SK-N-DZ (cell line): ENCODE data around the gene SERINC4. TPM values are rescaled to one million over a fixed set of nuclear protein-coding genes. Genes with fewer than 3 reads are reported as not detected.
"Not testable (repeated sequence)": the region's sequence is repeated elsewhere in the genome, so short reads cannot be mapped to it uniquely, and the experiment has no call there.

Experiments
- DNase-seq: peaks from one replicate; pipeline ENCODE4 v3.0.0-alpha.2; 2015; ENCODE audit warnings: low spot score
- polyA plus RNA-seq, 2 experiments: library from polyadenylated mRNA; depleted of rRNA; stranded (reverse); fragments of >200 nt; gene quantifications; 2 replicates each; pipeline ENCODE4 v1.2.3, GENCODE V29; 2014

The SERINC4 gene
- polyA plus RNA-seq (2014; cell fraction: cytosol; rRNA removed), result 0.06 and 0.33 TPM in 2 replicates
- polyA plus RNA-seq (2014; cell fraction: nucleus; rRNA removed), result 0.07 and 1.1 TPM in 2 replicates

DNA sequence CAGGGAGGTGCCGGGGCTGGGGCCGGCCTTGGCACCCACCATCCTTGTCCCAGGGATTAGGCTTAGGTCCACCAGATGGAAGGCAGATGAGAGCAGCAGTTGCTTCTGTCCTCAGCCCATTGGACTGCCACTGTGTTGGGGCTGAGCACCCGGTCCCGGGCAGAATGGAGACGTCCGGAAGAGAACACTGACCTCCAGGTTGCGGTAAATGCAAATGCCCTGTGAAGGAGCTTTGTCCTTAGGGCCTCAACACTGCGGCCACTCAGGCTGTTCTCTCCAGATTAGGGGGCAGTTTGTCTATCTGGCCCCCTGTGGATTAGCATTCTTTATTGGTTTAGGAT lies at the start of gene SERINC4:
TSS of gene SERINC4 (minus strand) at position 276 of the 341 bp plus-strand sequence. CDS start at position 42, 234 bp downstream.
- DNase-seq, result no peak

DNA sequence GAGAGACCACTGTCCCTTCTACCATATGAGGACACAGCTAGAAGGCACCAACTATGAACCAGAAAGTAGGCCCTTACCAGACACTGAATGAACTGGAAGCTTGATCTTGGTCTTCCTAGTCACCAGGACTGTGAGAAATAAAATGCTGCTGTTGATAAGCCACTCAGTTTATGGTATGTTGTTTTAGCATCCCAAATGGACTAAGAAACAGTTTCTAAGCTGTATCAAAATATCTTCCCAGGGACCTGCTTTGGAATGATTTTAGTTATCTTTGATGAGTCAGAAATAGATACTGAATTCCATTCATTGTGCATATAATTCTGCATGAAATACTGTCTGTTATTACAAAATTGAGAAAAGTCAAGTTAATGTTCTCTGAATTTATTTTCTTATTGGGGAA lies 45.4 kb upstream of the SERINC4 start:
- no peak for DNase-seq

DNA sequence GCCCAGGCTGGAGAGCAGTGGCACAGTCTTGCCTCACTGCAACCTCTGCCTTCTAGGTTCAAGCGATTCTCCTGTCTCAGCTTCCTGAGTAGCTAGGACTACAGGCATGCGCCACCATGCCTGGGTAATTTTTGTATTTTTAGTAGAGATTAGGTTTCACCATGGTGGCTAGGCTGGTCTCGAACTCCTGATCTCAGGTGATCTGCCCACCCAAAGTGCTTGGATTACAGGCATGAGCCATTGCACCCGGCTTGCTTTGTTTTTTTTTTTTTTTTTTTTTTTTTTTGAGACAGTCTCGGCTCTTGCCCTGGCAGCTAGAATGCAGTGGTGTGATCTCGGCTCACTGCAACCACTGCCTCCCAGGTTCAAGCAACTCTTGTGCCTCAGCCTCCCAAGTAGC lies 32.5 kb upstream of the SERINC4 start:
- DNase-seq, result not testable (repeated sequence)

- DNase-seq, result not testable (repeated sequence)
Measured at GRCh38 chr15:43831519-43832052, 31.6 kb upstream of the SERINC4 start.

DNA sequence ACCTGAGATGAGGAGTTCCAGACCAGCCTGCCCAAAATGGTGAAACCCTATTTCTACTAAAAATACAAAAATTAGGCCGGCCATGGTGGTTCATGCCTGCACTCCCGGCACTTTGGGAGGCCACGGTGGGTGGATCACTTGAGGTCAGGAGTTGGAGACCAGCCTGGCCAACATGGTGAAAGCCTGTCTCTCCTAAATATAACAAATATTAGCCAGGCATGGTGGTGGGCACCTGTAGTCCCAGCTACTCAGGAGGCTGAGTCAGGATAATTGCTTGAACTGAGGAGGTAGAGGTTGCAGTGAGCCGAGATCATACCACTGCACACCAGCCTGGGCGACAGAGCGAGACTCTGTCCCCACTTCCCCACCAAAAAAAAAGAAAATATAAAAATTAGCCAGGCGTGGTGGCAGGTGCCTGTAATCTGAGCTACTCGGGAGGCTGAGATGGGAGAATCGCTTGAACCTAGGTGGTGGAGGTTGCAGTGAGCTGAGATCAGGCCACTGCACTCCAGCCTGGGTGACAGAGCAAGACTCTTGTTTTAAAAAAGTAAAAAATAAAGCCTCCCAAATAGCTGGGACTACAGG lies 30.8 kb upstream of the SERINC4 start:
- not testable (repeated sequence) for DNase-seq

- DNase-seq, result not testable (repeated sequence)
Measured at GRCh38 chr15:43829951-43830540, 30.0 kb upstream of the SERINC4 start.

GRCh38 chr15:43828061-43828657 lies 28.1 kb upstream of the SERINC4 start:
- DNase-seq, result peak; percentile 29

DNA sequence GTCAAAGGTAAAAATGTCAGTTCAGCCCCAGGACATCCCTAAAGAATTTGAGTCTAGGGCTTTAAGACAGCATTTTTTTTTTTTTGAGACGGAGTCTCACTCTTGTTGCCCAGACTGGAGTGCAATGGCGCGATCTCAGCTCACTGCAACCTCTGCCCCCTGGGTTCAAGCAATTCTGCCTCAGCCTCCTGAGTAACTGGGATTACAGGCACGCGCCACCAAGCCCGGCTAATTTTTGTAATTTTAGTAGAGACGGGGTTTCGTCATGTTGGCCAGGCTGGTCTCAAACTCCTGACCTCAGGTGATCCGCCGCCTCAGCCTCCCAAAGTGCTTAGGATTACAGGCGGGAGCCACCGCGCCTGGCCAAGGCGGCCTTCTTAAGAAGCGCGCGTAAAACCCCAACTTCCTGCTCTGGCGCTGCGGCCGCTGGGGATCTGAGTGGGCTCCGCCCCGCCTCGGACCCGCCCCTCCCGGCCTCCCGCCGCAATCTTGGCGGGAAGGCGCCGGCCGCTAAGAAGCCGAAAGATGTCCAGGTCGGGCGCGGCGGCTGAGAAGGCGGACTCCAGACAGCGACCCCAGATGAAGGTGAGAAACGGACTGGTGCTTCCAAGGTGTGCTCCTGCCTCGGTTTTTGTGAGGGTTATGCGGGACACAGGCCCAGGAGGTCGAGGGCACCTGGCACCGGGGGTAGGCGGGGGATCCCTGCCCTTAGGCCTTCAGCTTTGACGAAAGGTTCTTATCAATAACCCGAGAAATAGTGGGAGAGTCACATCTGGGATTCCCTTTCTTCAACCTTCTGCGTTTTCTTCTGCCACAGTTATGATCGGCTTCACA lies 26.7 kb upstream of the SERINC4 start, which contains the start of gene WDR76:
TSS of gene WDR76 (plus strand) at position 495 of the 834 bp plus-strand sequence. CDS start at position 526, 31 bp downstream.
- DNase-seq, result peak; percentile 92

DNA sequence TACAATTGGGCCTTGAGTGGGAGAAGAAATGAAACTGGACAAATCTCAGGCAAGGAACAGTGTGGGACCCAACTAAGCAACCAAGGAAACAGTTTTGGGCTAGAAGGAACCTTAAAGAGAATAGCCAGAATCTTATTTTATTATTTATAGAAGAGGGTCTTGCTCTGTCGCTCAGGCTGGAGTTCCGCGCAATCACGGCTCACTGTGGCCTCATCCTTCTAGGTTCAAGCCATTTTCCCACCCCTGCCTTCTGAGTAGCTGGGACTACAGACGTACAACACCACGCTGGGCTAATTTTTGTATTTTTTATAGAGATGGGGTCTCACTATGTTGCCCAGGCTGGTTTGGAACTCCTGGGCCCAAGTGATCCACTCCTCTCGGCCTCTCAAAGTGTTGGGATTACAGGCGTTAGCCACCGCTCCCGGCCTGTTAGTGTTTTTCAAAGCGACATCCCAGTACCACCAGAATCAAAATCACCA lies 26.0 kb upstream of the SERINC4 start:
- DNase-seq, result no peak

DNA sequence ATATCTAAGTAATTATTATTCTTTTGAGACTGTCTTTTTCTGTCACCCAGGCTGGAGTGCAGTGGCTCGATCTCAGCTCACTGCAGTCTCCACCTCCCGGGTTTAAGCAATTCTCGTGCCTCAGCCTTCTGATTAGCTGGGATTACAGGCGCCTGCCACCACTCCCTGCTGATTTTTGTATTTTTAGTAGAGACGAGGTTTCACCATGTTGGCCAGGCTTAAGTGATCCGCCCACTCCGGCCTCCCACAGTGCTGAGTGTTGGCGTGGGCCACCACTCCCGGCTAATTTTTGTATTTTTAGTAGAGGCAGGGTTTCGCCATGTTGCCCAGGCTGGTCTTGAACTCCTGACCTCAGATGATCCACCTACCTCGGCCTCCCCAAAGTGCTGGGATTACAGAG lies 25.3 kb upstream of the SERINC4 start:
- DNase-seq, result not testable (repeated sequence)

DNA sequence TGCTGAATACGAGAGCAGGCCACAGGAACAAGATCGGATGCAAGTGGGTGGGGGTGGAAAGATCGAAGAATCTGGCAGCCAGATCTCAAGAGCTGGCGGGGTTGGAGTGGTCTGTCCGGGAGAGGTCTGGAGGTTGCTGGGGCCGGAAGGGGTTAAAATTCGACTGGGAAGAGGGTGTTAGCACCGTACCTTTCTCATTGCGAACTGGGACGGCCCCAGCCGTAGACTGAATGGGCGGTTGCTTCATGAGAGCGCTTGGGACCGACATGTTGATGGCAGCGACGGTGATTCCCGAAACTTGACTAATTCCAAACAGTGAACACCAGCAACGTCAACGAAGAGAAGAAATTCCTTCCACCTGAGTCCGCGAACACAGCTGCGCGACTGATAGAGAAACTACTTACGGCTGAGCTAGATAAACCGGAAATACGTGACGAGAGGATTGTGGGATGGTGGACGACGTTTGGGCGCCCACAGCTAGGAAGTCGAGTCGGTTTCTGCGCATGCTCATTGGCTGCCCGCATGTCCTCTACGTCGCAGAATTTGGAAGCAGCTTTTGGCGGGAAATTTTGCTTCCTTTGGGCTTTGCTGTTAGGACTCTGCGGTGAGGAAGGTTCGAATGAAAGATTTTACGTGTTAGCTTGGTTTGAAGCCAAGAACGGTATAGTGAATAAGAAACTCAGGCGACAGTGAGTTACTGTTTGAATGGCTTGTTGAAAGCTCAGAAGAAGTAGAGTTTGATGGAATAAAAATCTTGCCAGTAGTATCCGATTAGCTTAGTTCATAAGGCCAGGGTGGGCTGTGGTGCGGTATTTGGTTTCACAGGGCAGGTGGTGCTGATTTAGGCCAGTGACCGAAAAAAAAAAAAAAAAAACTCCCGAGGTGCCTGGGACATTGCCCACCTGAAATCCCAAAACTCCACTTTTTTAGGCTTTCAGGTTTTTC lies 24.6 kb upstream of the SERINC4 start, which contains the start of gene MFAP1:
TSS of gene MFAP1 (minus strand) at position 389 of the 945 bp plus-strand sequence. CDS start at position 268, 121 bp downstream.
- DNase-seq, result peak; percentile 98

DNA sequence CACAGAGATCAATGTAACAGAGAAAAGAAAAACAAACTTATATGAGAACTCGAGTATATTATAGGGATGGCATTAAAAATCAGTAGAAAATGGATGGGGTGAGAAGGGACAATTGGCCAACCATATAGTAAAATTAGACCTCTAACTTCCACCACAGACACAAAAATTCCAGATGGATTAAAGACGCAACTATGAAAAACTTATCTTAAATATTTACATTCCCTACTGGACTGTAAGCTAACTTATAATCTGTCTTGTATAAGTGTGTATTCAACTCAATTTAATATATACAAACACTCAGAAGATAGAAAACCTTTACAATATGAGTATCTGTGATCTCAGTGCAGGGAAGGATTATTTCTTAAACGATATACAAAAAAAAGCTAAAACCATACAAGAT lies 21.5 kb upstream of the SERINC4 start:
- no peak for DNase-seq

DNA sequence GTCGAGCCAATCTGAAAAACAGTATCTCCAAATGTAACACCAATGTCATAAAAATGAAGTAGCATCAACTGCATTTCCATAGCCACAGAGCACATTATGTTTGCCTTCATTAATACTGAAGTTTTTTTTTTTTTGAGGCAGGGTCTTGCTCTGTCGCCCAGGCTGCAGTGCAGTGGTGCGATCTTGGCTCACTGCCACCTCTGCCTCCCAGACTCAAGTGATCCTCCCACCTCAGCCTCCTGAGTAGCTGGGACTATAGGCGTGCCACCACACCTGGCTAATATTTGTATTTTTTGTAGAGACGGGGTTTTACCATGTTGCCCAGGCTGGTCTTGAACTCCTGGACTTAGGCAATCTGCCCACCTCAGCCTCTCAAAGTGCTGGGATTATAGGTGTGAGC lies 15.0 kb upstream of the SERINC4 start:
- not testable (repeated sequence) for DNase-seq

- DNase-seq, result no peak
Measured at GRCh38 chr15:43808960-43809678, 9.1 kb upstream of the SERINC4 start.

GRCh38 chr15:43808435-43808950 lies 8.5 kb upstream of the SERINC4 start:
- no peak for DNase-seq

GRCh38 chr15:43802676-43803075 lies 2.7 kb upstream of the SERINC4 start:
- DNase-seq, result not testable (repeated sequence)

DNA sequence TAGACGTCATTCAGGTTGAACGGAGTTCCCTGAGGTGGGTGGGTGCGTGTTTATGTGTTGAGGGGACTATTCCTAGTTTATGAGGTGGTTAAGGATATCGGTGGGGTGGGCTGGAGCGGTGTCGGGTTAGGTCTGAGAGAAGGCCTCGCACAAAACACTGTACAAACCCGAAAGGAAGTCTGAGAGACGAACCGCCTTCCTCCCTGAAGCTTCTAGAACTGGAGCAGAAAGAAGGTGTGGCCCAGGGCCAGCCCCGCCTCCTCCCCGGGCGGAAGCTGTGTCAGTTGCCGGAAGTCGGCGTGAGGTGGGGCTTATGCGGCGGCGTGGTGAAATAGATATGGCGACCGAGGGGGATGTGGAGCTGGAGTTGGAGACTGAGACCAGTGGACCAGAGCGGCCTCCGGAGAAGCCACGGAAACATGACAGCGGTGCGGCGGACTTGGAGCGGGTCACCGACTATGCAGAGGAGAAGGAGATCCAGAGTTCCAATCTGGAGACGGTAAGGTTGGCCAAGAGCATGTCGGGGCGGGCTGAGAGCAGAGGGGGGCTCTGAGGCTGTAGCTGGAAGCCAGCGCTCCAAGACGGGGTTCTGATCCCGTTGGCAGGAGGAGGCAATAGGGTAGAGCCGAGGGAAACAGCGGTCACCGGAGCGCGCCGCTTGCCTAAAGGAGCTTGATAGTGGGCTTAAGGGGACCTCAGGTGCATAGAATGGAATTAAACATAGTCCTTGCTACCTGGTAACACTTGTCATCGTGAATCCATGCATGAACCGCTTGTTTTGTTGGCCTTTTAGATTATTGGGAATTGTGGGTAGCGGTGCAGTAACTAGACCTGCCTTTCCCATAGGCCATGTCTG lies 494 bp upstream of the SERINC4 start, which contains the start of gene HYPK:
TSS of gene HYPK (plus strand) at position 314 of the 856 bp plus-strand sequence. CDS start at position 338, 24 bp downstream.
- DNase-seq, result peak; percentile 84
